GM23338 (cell line): Measurements from ENCODE around the gene LYVE1. TPM values are rescaled to one million over a fixed set of nuclear protein-coding genes. Genes with fewer than 3 reads are reported as not detected.

Experiments
- ATAC-seq: fragments of 200-7000 bp; cut with Tn5 transposase; 3 replicates; pipeline ENCODE4 v1.9.1; 2020
- DNase-seq: peaks from one replicate; pipeline ENCODE4 v3.0.0-alpha.2; 2015; ENCODE audit warnings: low spot score
- H2AFZ ChIP-seq: fragments of 200-600 bp; sonication (generic); 2 replicates; pipeline ENCODE4 v1.8.0; 2016; ENCODE audit warnings: antibody characterized with exemption, mild to moderate bottlenecking, moderate library complexity
- H3F3A ChIP-seq: fragments of 200-600 bp; sonication (generic); replicated peaks from 2 replicates; pipeline ENCODE4 v1.8.0; 2017; ENCODE audit warnings: antibody characterized with exemption, mixed run types, low read depth
- H3K27ac ChIP-seq: fragments of 200-600 bp; sonication (generic); 2 replicates; pipeline ENCODE4 v1.6.1; 2016; ENCODE audit warnings: low read depth
- H3K27me3 ChIP-seq: fragments of 200-600 bp; sonication (generic); 2 replicates; pipeline ENCODE4 v1.8.0; 2016; ENCODE audit warnings: mild to moderate bottlenecking, mixed run types, moderate library complexity; ENCODE audit not compliant: insufficient read depth
- H3K36me3 ChIP-seq: fragments of 200-600 bp; sonication (generic); 2 replicates; pipeline ENCODE4 v1.8.0; 2016; ENCODE audit warnings: mild to moderate bottlenecking; ENCODE audit not compliant: insufficient read depth
- H3K4me1 ChIP-seq: fragments of 200-600 bp; sonication (generic); 2 replicates; pipeline ENCODE4 v1.8.0; 2016; ENCODE audit warnings: mild to moderate bottlenecking, moderate library complexity; ENCODE audit not compliant: insufficient read depth
- H3K4me2 ChIP-seq: fragments of 200-600 bp; sonication (generic); 2 replicates; pipeline ENCODE4 v1.7.1; 2017; ENCODE audit warnings: mixed run types
- H3K4me3 ChIP-seq: fragments of 200-600 bp; sonication (generic); 2 replicates; pipeline ENCODE4 v1.6.1; 2016; ENCODE audit warnings: mixed run types
- H3K79me2 ChIP-seq: fragments of 200-600 bp; sonication (generic); replicated peaks from 2 replicates; pipeline ENCODE4 v1.8.0; 2017; ENCODE audit warnings: mild to moderate bottlenecking; ENCODE audit not compliant: insufficient read depth
- H3K9me2 ChIP-seq: fragments of 200-600 bp; sonication (generic); 2 replicates; pipeline ENCODE4 v1.8.0; 2017; ENCODE audit not compliant: insufficient read depth
- H4K20me1 ChIP-seq: fragments of 200-600 bp; sonication (generic); replicated peaks from 2 replicates; pipeline ENCODE4 v1.8.0; 2017; ENCODE audit warnings: mild to moderate bottlenecking; ENCODE audit not compliant: insufficient read depth
- H3K27ac Mint-ChIP-seq: 2 replicates; pipeline ENCODE4 v1.8.0; 2020; ENCODE audit warnings: inconsistent platforms, mild to moderate bottlenecking, moderate library complexity, mixed read lengths
- H3K27me3 Mint-ChIP-seq: 3 replicates; pipeline ENCODE4 v1.8.0; 2022; ENCODE audit warnings: low read depth, mild to moderate bottlenecking, moderate library complexity, mixed read lengths, inconsistent platforms; ENCODE audit not compliant: insufficient read depth, poor library complexity
- H3K36me3 Mint-ChIP-seq: 3 replicates; pipeline ENCODE4 v1.8.0; 2021; ENCODE audit warnings: low read depth, mild to moderate bottlenecking, inconsistent platforms, moderate library complexity, mixed read lengths
- H3K4me1 Mint-ChIP-seq: 3 replicates; pipeline ENCODE4 v1.8.0; 2020; ENCODE audit warnings: mild to moderate bottlenecking, inconsistent platforms, mixed read lengths
- H3K4me3 Mint-ChIP-seq: 3 replicates; pipeline ENCODE4 v1.8.0; 2021; ENCODE audit warnings: moderate library complexity, mild to moderate bottlenecking, inconsistent platforms, mixed read lengths
- H3K9me3 Mint-ChIP-seq: 3 replicates; pipeline ENCODE4 v1.8.0; 2020; ENCODE audit warnings: moderate library complexity, mild to moderate bottlenecking, inconsistent platforms, mixed read lengths
- CTCF ChIP-seq, 2 experiments: fragments of 200-600 bp in 1 of 2; sonication (generic) in 1 of 2; conservative IDR thresholded peaks; 2 replicates each; pipeline versions ENCODE4 v1.5.1 to v1.6.1; 2016 to 2017; ENCODE audit warnings: antibody characterized with exemption in 2 of 2, low read depth in 2 of 2, mild to moderate bottlenecking in 2 of 2, moderate library complexity in 1 of 2
- JUNB ChIP-seq: IDR thresholded peaks from one replicate; pipeline ENCODE4 v1.6.1; 2016; ENCODE audit warnings: antibody characterized with exemption; ENCODE audit not compliant: unreplicated experiment
- POLR2AphosphoS5 ChIP-seq: IDR thresholded peaks from 2 replicates; pipeline ENCODE4 v1.6.1; 2016; ENCODE audit warnings: antibody characterized with exemption, low read depth
- STAT1 ChIP-seq: IDR thresholded peaks from one replicate; pipeline ENCODE4 v1.6.1; 2016; ENCODE audit warnings: antibody characterized with exemption; ENCODE audit not compliant: unreplicated experiment
- ZNF462 ChIP-seq: fragments of 250-450 bp; sonication (Bioruptor Pico); IDR thresholded peaks from 2 replicates; pipeline ENCODE4 v1.5.0; 2020; ENCODE audit warnings: mild to moderate bottlenecking, moderate library complexity
- polyA plus RNA-seq: library from polyadenylated mRNA; unstranded; fragments of >200 nt; fragmentation: Nextera tagmentation; extraction: Ambion mirVana; gene quantifications from 2 replicates; pipeline ENCODE4 v1.2.1, GENCODE V29; 2016
- total RNA-seq: library from RNA; depleted of rRNA; stranded (reverse); fragments of >200 nt; shearing (Covaris generic); gene quantifications from 2 replicates; pipeline ENCODE4 v1.2.3, GENCODE V29; 2014

The LYVE1 gene
- total and polyA plus RNA-seq, 2 experiments from 2014 or later, result 0.94 TPM; not detected in 1

- Histone ChIP-seq H3K4me3 (peak overlapping the region; percentile 56), H3F3A (no peaks in the 10 kb centered on the region), H3K9me2 (no peaks in the 10 kb centered on the region), H3K36me3 (no peaks in the 10 kb centered on the region), H3K4me2 (peak overlapping the region; percentile 81), H2AFZ (peak overlapping the region; percentile 96), H3K4me1 (peaks cover 9% of the 10 kb centered on the region), H3K79me2 (no peaks in the 10 kb centered on the region), H3K27ac (no peak overlapping the region), H4K20me1 (no peaks in the 10 kb centered on the region), H3K27me3 (peaks cover 9% of the 10 kb centered on the region; the same call in 1 of the 2 replicates)
- DNase-seq (no peak), ATAC-seq (no peak)
- TF ChIP-seq CTCF (conservative IDR thresholded peaks at IDR 0.05; ENCODE audit: low read depth in 2 of 2) (no peak), POLR2AphosphoS5 (no peak), JUNB (no peak), STAT1 (no peak), ZNF462 (no peak)
- Mint-ChIP-seq H3K27me3 (peaks cover 6% of the 10 kb centered on the region), H3K36me3 (peaks cover 3% of the 10 kb centered on the region), H3K4me1 (peaks cover 8% of the 10 kb centered on the region), H3K9me3 (peaks cover 16% of the 10 kb centered on the region), H3K27ac (peak overlapping the region; percentile 84; the same call in 1 of the 2 replicates), H3K4me3 (peak overlapping the region; percentile 90)
These were observed 26.9 kb downstream of the LYVE1 start for GRCh38 chr11:10541561-10541930.
